Measurements from ENCODE around the gene PLXDC1.
"Not testable (repeated sequence)": the region's sequence is repeated elsewhere in the genome, so short reads cannot be mapped to it uniquely, and the experiment has no call there.

PLXDC1 gene

GRCh38 chr17:39151943-39152818 is 744 bp upstream of the PLXDC1 start:
- DNase-seq, result peak; percentile 74

GRCh38 chr17:39150795-39151149 is 665 bp downstream of the PLXDC1 start:
- no peak for DNase-seq

GRCh38 chr17:39150104-39150634 is 1.3 kb downstream of the PLXDC1 start:
- no peak for DNase-seq

GRCh38 chr17:39147221-39148185 is 3.9 kb downstream of the PLXDC1 start:
- no peak for DNase-seq

- no peak for DNase-seq
These were observed 5.2 kb downstream of the PLXDC1 start for GRCh38 chr17:39146273-39146672.

GRCh38 chr17:39145143-39145542 is 6.3 kb downstream of the PLXDC1 start:
- DNase-seq, result no peak

- DNase-seq, result peak; percentile 82
These were observed 7.0 kb downstream of the PLXDC1 start for GRCh38 chr17:39144416-39144840.

GRCh38 chr17:39143552-39144093 is 7.8 kb downstream of the PLXDC1 start:
- no peak for DNase-seq

GRCh38 chr17:39141915-39142664 is 9.3 kb downstream of the PLXDC1 start:
- no peak for DNase-seq

- DNase-seq, result no peak
These were observed 10.1 kb downstream of the PLXDC1 start for GRCh38 chr17:39141294-39141693.

GRCh38 chr17:39139561-39139960 is 11.9 kb downstream of the PLXDC1 start:
- DNase-seq, result no peak

- peak; percentile 34 for DNase-seq
These were observed 12.3 kb downstream of the PLXDC1 start for GRCh38 chr17:39139161-39139511.

GRCh38 chr17:39138431-39139160 is 12.8 kb downstream of the PLXDC1 start:
- DNase-seq, result no peak

GRCh38 chr17:39134878-39135277 is 16.6 kb downstream of the PLXDC1 start:
- no peak for DNase-seq

GRCh38 chr17:39132192-39132610 is 19.2 kb downstream of the PLXDC1 start:
- no peak for DNase-seq

- no peak for DNase-seq
These were observed 19.8 kb downstream of the PLXDC1 start for GRCh38 chr17:39131616-39132015.

GRCh38 chr17:39130205-39130604 is 21.2 kb downstream of the PLXDC1 start:
- DNase-seq, result no peak

GRCh38 chr17:39129544-39129943 is 21.9 kb downstream of the PLXDC1 start:
- not testable (repeated sequence) for DNase-seq

GRCh38 chr17:39126436-39126835 is 25.0 kb downstream of the PLXDC1 start:
- DNase-seq, result no peak

- no peak for DNase-seq
These were observed 26.1 kb downstream of the PLXDC1 start for GRCh38 chr17:39125143-39125875.

GRCh38 chr17:39123627-39124026 is 27.8 kb downstream of the PLXDC1 start:
- peak; percentile 63 for DNase-seq

Data from NCI-H69 (cell line).